SK-N-SH (cell line): ENCODE data around the gene ELAC1. TPM values are rescaled to one million over a fixed set of nuclear protein-coding genes. Genes with fewer than 3 reads are reported as not detected.

ENCODE experiments used
- CTCF ChIA-PET: fragments of 300-600, 350-600 bp; formaldehyde crosslinking; extraction: SDS; loops from one replicate; lab custom pipeline; 2021; lab: Yijun Ruan, JAX
- POLR2A ChIA-PET: fragments of 350-600 bp; sonication (Branson Sonifier 250); formaldehyde crosslinking; extraction: SDS; loops from one replicate; lab custom pipeline; 2020; ENCODE audit warnings: antibody characterized with exemption, inconsistent platforms; lab: Yijun Ruan, JAX
- DNase-seq: peaks from one replicate; pipeline ENCODE4 v3.0.0; 2012
- H2AFZ ChIP-seq: fragments of 200-600 bp; sonication (generic); 2 replicates; pipeline ENCODE4 v1.8.1; 2016; ENCODE audit warnings: antibody characterized with exemption, mild to moderate bottlenecking, low read depth
- H3F3A ChIP-seq: fragments of 200-600 bp; sonication (generic); replicated peaks from 2 replicates; pipeline ENCODE3; 2016; ENCODE audit warnings: antibody characterized with exemption, mild to moderate bottlenecking; ENCODE audit not compliant: insufficient read depth
- H3K27ac ChIP-seq, 2 experiments: fragments of 200-500 bp in 1 of 2; fragments of 200-600 bp in 1 of 2; sonication (Bioruptor generic) in 1 of 2; sonication (generic), shearing (Covaris generic) in 1 of 2; 2 replicates each; pipeline versions ENCODE4 v1.5.1 to v1.6.1; 2014 to 2016; ENCODE audit warnings: low read depth in 2 of 2, inconsistent platforms in 1 of 2, low read length in 1 of 2, mild to moderate bottlenecking in 1 of 2, mixed read lengths in 1 of 2
- H3K27me3 ChIP-seq: fragments of 200-600 bp; sonication (generic), shearing (Covaris generic); 2 replicates; pipeline ENCODE4 v1.6.1; 2016; ENCODE audit warnings: mixed run types; ENCODE audit not compliant: insufficient read depth
- H3K36me3 ChIP-seq, 2 experiments: fragments of 200-500 bp in 1 of 2; fragments of 200-600 bp in 1 of 2; sonication (Bioruptor generic) in 1 of 2; sonication (generic) in 1 of 2; replicated peaks in 1 of 2; 2 replicates each; pipeline versions ENCODE3 to v1.5.1; 2014 to 2016; ENCODE audit warnings: low read length in 1 of 2, mild to moderate bottlenecking in 1 of 2; ENCODE audit not compliant: insufficient read depth in 2 of 2, control insufficient read depth in 1 of 2
- H3K4me1 ChIP-seq, 2 experiments: fragments of 200-500 bp in 1 of 2; fragments of 200-600 bp in 1 of 2; sonication (Bioruptor generic) in 1 of 2; sonication (generic), shearing (Covaris generic) in 1 of 2; 2 replicates each; pipeline versions ENCODE4 v1.5.1 to v1.6.1; 2014 to 2016; ENCODE audit warnings: low read depth in 1 of 2, low read length in 1 of 2, mixed run types in 1 of 2; ENCODE audit not compliant: insufficient read depth in 2 of 2, control insufficient read depth in 1 of 2
- H3K4me2 ChIP-seq: fragments of 200-600 bp; sonication (generic), shearing (Covaris generic); 2 replicates; pipeline ENCODE4 v1.6.1; 2017; ENCODE audit warnings: mixed run types
- H3K4me3 ChIP-seq, 2 experiments: fragments of 200-500 bp in 1 of 2; fragments of 200-600 bp in 1 of 2; sonication (Bioruptor generic) in 1 of 2; sonication (generic), shearing (Covaris generic) in 1 of 2; 2 replicates each; pipeline versions ENCODE4 v1.5.1 to v1.8.1; 2014 to 2016; ENCODE audit warnings: low read depth in 2 of 2, inconsistent platforms in 1 of 2, low read length in 1 of 2, mild to moderate bottlenecking in 1 of 2, mixed read lengths in 1 of 2, moderate library complexity in 1 of 2
- H3K79me2 ChIP-seq: fragments of 200-600 bp; sonication (generic); 2 replicates; pipeline ENCODE4 v1.8.1; 2017; ENCODE audit warnings: mild to moderate bottlenecking; ENCODE audit not compliant: insufficient read depth
- H3K9ac ChIP-seq: fragments of 200-600 bp; sonication (generic); 2 replicates; pipeline ENCODE4 v1.6.1; 2017; ENCODE audit warnings: mixed run types
- H3K9me2 ChIP-seq: fragments of 200-600 bp; sonication (generic); 2 replicates; pipeline ENCODE4 v1.6.1; 2017; ENCODE audit warnings: mixed run types
- H3K9me3 ChIP-seq: fragments of 200-600 bp; sonication (generic); 2 replicates; pipeline ENCODE4 v1.6.1; 2017; ENCODE audit warnings: mixed run types, mild to moderate bottlenecking, moderate library complexity
- H4K20me1 ChIP-seq: fragments of 200-600 bp; sonication (generic); 2 replicates; pipeline ENCODE4 v1.6.1; 2017; ENCODE audit warnings: mild to moderate bottlenecking, mixed run types; ENCODE audit not compliant: insufficient read depth
- CTCF ChIP-seq: fragments of 200-600 bp; sonication (generic); IDR thresholded peaks from 2 replicates; pipeline ENCODE4 v1.6.1; 2017; ENCODE audit warnings: antibody characterized with exemption, mild to moderate bottlenecking, moderate library complexity
- EP300 ChIP-seq, 2 experiments: IDR thresholded peaks; 2 replicates each; pipeline versions ENCODE4 v1.4.0 to v1.6.1; 2012; ENCODE audit warnings: borderline replicate concordance in 1 of 2, low read depth in 1 of 2, low read length in 1 of 2
- FOXJ3 ChIP-seq: sonication (generic); formaldehyde crosslinking; IDR thresholded peaks from 2 replicates; pipeline ENCODE4 v1.5.1; 2020; ENCODE audit warnings: mild to moderate bottlenecking, missing genetic modification reagents
- GATA2 ChIP-seq: sonication (generic); formaldehyde crosslinking; IDR thresholded peaks from 2 replicates; pipeline ENCODE4 v1.5.0; 2020; ENCODE audit warnings: mild to moderate bottlenecking, missing genetic modification reagents
- NRF1 ChIP-seq: IDR thresholded peaks from 2 replicates; pipeline ENCODE4 v1.6.1; 2012; ENCODE audit warnings: low read depth, mild to moderate bottlenecking, low read length
- PBX3 ChIP-seq: IDR thresholded peaks from 2 replicates; pipeline ENCODE4; 2012
- POLR2AphosphoS5 ChIP-seq: IDR thresholded peaks from 2 replicates; pipeline ENCODE4 v1.6.1; 2012; ENCODE audit warnings: low read depth, low read length
- RAD21 ChIP-seq: IDR thresholded peaks from 2 replicates; pipeline ENCODE4 v1.6.1; 2012; ENCODE audit warnings: mild to moderate bottlenecking, low read length
- RFX5 ChIP-seq: IDR thresholded peaks from 2 replicates; pipeline ENCODE4 v1.6.1; 2012; ENCODE audit warnings: mild to moderate bottlenecking, improper control_type of control experiment, low read length
- SIN3A ChIP-seq: IDR thresholded peaks from 2 replicates; pipeline ENCODE4 v1.6.1; 2012; ENCODE audit warnings: low read depth, mild to moderate bottlenecking, low read length, moderate library complexity, borderline replicate concordance
- SMC3 ChIP-seq: IDR thresholded peaks from 2 replicates; pipeline ENCODE4 v1.6.1; 2012; ENCODE audit warnings: low read depth, low read length, improper control_type of control experiment
- TAF1 ChIP-seq: IDR thresholded peaks from 2 replicates; pipeline ENCODE4 v1.6.1; 2012; ENCODE audit warnings: low read depth, mild to moderate bottlenecking, low read length, moderate library complexity, borderline replicate concordance
- TEAD4 ChIP-seq: IDR thresholded peaks from 2 replicates; pipeline ENCODE4 v1.4.0; 2012; ENCODE audit warnings: mild to moderate bottlenecking, borderline replicate concordance; ENCODE audit not compliant: insufficient read depth
- USF2 ChIP-seq: fragments of 150-350 bp; IDR thresholded peaks from 2 replicates; pipeline ENCODE4 v1.6.1; 2017; ENCODE audit warnings: antibody characterized with exemption, low read length, low read depth, borderline replicate concordance
- ZBTB33 ChIP-seq: IDR thresholded peaks from 2 replicates; pipeline ENCODE4 v1.4.0; 2012; ENCODE audit warnings: low read depth, borderline replicate concordance
- WGBS: methylation state at CpG from one replicate; pipeline ENCODE4 v1.1.6; 2017; ENCODE audit warnings: low lambda C conversion rate; 5-methylcytosine and 5-hydroxymethylcytosine counted together
- polyA plus RNA-seq, 3 experiments: library from polyadenylated mRNA; depleted of rRNA; stranded (reverse); fragments of >200 nt; gene quantifications; 2 replicates each; pipeline ENCODE4 v1.2.3, GENCODE V29; 2012

ELAC1 gene
- polyA plus RNA-seq, 1 of the 3 experiments (the other 2 are of a cell fraction): 10.8 TPM

GRCh38 chr18:51006061-51006818, 38.4 kb downstream of the ELAC1 start (continued):
- no peak for TF ChIP-seq ZBTB33
- no peak for TF ChIP-seq POLR2AphosphoS5
- TF ChIP-seq FOXJ3: no peak

- Histone ChIP-seq H3K4me2 (no peak overlapping the region), H3K27me3 (no peaks in the 10 kb centered on the region), H3K9me3 (no peaks in the 10 kb centered on the region), H3K9me2 (no peaks in the 10 kb centered on the region), H3K9ac (no peak overlapping the region), H4K20me1 (no peaks in the 10 kb centered on the region), H3F3A (no peaks in the 10 kb centered on the region), H3K79me2 (no peaks in the 10 kb centered on the region), H3K36me3 (no peaks in the 10 kb centered on the region), H3K4me1 (no peaks in the 10 kb centered on the region), H2AFZ (no peak overlapping the region), H3K4me3 (no peak overlapping the region), H3K27ac (no peak overlapping the region)
- ChIA-PET CTCF (no interaction called here), POLR2A (no interaction called here)
- TF ChIP-seq TAF1 (no peak), RAD21 (no peak), EP300 (IDR thresholded peaks at IDR 0.05; ENCODE audit: borderline replicate concordance in 1 of 2, low read depth in 1 of 2, low read length in 1 of 2) (no peak), FOXJ3 (no peak), NRF1 (no peak), SMC3 (no peak), GATA2 (CRISPR knock-in tag) (no peak), USF2 (no peak), PBX3 (no peak), TEAD4 (no peak), SIN3A (no peak), CTCF (no peak), RFX5 (no peak)
- DNase-seq: no peak
- WGBS: 78% methylated on average over 12 of the region's 13 CpGs
Measured at GRCh38 chr18:51006948-51007789, 39.3 kb downstream of the ELAC1 start.
